Activated B cell treated with CpG ODN at 0.5 μM for 24 hours (primary cell): ENCODE measurements around the gene FKBP7. TPM values are rescaled to one million over a fixed set of nuclear protein-coding genes. Genes with fewer than 3 reads are reported as not detected.

Experiments used
- ATAC-seq: fragments of 200-7000 bp; cut with Tn5 transposase; one replicate; pipeline ENCODE4 v1.10.0; 2021; ENCODE audit warnings: low read depth, mild to moderate bottlenecking, moderate library complexity
- CTCF ChIA-PET: fragments of 350-600 bp; sonication (Branson Sonifier 250); formaldehyde crosslinking; loops from one replicate; lab custom pipeline; 2021; ENCODE audit warnings: antibody characterized with exemption; lab: Charles Lee
- POLR2A ChIA-PET: fragments of 350-600 bp; sonication (Branson Sonifier 250); formaldehyde crosslinking; loops from one replicate; lab custom pipeline; 2021; ENCODE audit warnings: antibody characterized with exemption; lab: Charles Lee
- DNase-seq: peaks from one replicate; pipeline ENCODE4 v3.0.0; 2022
- H3K27ac Mint-ChIP-seq: one replicate; pipeline ENCODE4 v1.8.0; 2020; ENCODE audit warnings: mixed read lengths
- H3K27me3 Mint-ChIP-seq: one replicate; pipeline ENCODE4 v1.8.0; 2021; ENCODE audit warnings: mixed read lengths
- H3K36me3 Mint-ChIP-seq: one replicate; pipeline ENCODE4 v1.8.0; 2021; ENCODE audit warnings: low read depth, mixed read lengths
- H3K4me1 Mint-ChIP-seq: one replicate; pipeline ENCODE4 v1.8.0; 2021; ENCODE audit warnings: mixed read lengths
- H3K4me3 Mint-ChIP-seq: one replicate; pipeline ENCODE4 v1.8.0; 2020; ENCODE audit warnings: mild to moderate bottlenecking, mixed read lengths
- H3K9me3 Mint-ChIP-seq: one replicate; pipeline ENCODE4 v1.8.0; 2020; ENCODE audit warnings: mixed read lengths
- intact Hi-C: fragments of 100-400 bp; cut with micrococcal nuclease; formaldehyde crosslinking; loops from one replicate; pipeline ENCODE4 v1.15.1; 2024
- total RNA-seq: library from RNA; stranded (reverse); gene quantifications from 2 replicates; pipeline ENCODE4 v1.2.3, GENCODE V29; 2022
- TF ChIP-seq, protein P1 (sequence below): fragments of 200-600 bp; IDR thresholded peaks from one replicate; pipeline ENCODE4 v1.8.0; 2022; ENCODE audit warnings: antibody characterized with exemption, mild to moderate bottlenecking

FKBP7 gene
- total RNA-seq, 1 donor from 2014 or later = 0.64 TPM

DNA sequence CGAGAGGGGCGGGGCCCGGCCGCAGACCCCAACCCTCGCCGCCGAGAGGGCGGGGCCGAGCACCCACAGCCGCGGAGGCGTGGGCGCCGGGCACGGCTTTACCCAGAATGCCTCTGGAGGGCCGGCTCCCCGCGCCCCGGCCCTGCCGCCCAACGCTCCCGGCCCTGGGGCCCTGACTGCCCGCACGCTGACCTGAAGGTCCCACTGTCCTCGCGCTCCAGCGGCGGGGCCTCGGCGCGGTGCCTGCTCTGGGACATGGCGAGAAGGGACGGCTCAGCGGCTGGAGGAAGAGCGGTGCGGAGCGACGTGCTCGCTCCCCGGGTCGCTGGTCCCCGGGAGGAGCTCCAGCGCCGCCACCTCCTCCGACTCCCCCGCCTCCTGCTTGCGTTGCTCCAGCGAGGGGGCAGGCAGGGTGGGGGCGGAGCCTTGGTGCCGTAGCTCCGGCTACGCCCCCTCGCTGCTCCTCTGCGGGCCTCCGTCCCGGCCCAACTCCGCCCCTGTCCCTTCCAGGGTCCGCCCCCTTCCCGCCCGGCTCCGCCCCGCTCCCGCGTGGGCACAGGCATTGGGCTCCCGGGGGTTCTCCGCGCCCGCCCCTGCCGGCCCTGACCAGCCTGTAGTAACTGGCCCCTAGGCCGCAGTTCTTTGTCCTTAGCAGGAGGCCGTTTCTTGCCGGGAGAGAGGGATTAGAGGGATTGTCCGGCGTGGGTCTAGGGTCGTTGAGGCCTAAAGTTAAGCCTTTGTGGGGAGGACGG, 27.4 kb downstream of the FKBP7 start, which contains the start of the genes PJVK and PRKRA:
Gene PJVK, plus strand, starts transcription at position 605 of the 752 bp plus-strand sequence. CDS start 2,032 bp downstream, outside the sequence.
Gene PRKRA, minus strand, starts transcription at position 402 of the 752 bp plus-strand sequence. Its CDS starts 145 bp downstream, at position 257.
- peak within 1 kb of the TSS; percentile 86 for H3K27ac Mint-ChIP-seq
- peaks cover 28% of the 10 kb centered on the region for H3K36me3 Mint-ChIP-seq
- H3K27me3 Mint-ChIP-seq = no peaks in the 10 kb centered on the region
- ATAC-seq (peak; percentile 91), DNase-seq (peak; percentile 97)
- POLR2A ChIA-PET = interaction anchor here (0.5 to 2.5 kb wide), 20 partner anchors 14 to 1286 kb away, joined by 3 to 70 read pairs (median 5); partner anchors contain the start of genes FKBP7, HNRNPA3, NFE2L2 and PLEKHA3
- TF ChIP-seq, protein P1, sequence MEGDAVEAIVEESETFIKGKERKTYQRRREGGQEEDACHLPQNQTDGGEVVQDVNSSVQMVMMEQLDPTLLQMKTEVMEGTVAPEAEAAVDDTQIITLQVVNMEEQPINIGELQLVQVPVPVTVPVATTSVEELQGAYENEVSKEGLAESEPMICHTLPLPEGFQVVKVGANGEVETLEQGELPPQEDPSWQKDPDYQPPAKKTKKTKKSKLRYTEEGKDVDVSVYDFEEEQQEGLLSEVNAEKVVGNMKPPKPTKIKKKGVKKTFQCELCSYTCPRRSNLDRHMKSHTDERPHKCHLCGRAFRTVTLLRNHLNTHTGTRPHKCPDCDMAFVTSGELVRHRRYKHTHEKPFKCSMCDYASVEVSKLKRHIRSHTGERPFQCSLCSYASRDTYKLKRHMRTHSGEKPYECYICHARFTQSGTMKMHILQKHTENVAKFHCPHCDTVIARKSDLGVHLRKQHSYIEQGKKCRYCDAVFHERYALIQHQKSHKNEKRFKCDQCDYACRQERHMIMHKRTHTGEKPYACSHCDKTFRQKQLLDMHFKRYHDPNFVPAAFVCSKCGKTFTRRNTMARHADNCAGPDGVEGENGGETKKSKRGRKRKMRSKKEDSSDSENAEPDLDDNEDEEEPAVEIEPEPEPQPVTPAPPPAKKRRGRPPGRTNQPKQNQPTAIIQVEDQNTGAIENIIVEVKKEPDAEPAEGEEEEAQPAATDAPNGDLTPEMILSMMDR = no peak
- CTCF ChIA-PET = interaction anchor here (0.8 to 1.1 kb wide), 4 partner anchors 31 to 80 kb away, joined by 3 to 11 read pairs (median 4); no protein-coding TSS in a partner anchor
- intact Hi-C loops = loop anchor here (1.0 to 10.0 kb wide), 8 partner anchors 11 to 1556 kb away; partner anchors contain the start of genes CWC22, FKBP7 and SESTD1
- H3K4me3 Mint-ChIP-seq = peak within 1 kb of the TSS; percentile 87
- H3K4me1 Mint-ChIP-seq = peaks cover 28% of the 10 kb centered on the region
- H3K9me3 Mint-ChIP-seq = no peaks in the 10 kb centered on the region

DNA sequence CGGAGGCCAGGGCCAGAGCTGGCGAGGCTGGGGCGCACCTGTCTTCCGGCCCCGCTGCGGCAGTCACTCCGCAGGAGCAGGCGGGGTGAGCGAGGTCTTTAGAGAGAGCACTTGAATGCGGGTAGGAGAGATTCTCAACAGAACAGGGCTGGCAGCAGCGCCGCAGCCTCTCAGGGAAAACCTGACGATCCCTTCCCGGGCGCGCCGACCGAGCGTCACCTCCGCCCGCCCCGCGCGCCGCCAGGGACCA, 28.0 kb downstream of the FKBP7 start:
- CTCF ChIA-PET = interaction anchor here (0.7 to 1.1 kb wide), 4 partner anchors 31 to 80 kb away, joined by 3 to 11 read pairs (median 4); no protein-coding TSS in a partner anchor
- no peak for DNase-seq
- TF ChIP-seq, protein P1 = no peak
- Mint-ChIP-seq H3K27ac (peak overlapping the region; percentile 86), H3K36me3 (peaks cover 31% of the 10 kb centered on the region), H3K4me1 (peaks cover 28% of the 10 kb centered on the region), H3K4me3 (peak overlapping the region; percentile 86), H3K27me3 (no peaks in the 10 kb centered on the region), H3K9me3 (no peaks in the 10 kb centered on the region)
- POLR2A ChIA-PET = interaction anchor here (0.5 to 2.5 kb wide), 15 partner anchors 13 to 1285 kb away, joined by 3 to 70 read pairs (median 6); partner anchors contain the start of genes FKBP7, HNRNPA3, NFE2L2 and PLEKHA3
- ATAC-seq = peak; percentile 26
- intact Hi-C loops = loop anchor here (1.0 to 10.0 kb wide), 5 partner anchors 10 to 1116 kb away; partner anchors contain the start of gene SESTD1

DNA sequence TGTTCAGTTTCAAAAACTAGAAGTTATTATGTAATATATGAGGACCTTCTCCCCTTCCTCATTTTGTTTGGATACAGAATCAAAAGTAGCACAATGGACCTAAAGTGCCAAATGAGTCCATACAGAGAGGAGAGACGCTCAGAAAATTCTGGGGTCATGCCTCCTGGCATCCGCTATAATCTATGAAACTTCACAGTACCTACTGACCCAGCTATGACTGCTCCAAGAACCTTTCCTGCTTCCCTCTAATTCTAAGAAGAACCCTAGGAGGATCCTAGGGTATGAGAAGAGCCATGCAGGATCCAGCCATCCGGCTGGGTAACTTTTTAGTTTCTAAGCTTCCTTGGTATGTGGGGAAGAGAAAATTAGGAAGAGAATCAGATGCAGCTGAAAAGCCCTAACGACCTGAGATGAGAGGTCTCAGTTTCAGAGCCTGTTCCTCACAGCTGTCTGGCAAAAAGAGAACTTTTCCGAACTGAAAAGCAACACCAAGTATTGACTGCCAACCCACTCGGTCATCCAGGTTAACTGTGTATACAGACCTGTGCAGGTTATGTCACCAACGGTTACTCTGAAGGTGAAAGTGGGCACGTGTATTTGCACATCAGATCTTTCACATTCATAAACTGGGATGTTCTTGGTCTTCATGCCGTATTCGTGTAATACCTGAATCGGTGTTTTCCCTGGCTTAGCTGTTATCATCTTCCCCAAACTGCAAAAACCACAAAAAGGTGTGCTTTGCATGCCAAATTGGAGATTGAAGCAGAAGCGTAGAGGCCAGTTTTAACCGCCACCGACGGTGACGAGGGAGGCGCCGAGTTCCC, 28.5 kb downstream of the FKBP7 start:
- ChIA-PET CTCF (interaction anchor here (0.7 kb wide), 1 partner anchor 35 kb away, joined by 4 read pairs; no protein-coding TSS in a partner anchor), POLR2A (interaction anchor here (0.5 to 2.5 kb wide), 10 partner anchors 8 to 1186 kb away, joined by 3 to 70 read pairs (median 6); partner anchors contain the start of genes FKBP7, NFE2L2 and PLEKHA3)
- peak overlapping the region; percentile 86 for H3K27ac Mint-ChIP-seq
- TF ChIP-seq, protein P1 = no peak
- no peaks in the 10 kb centered on the region for H3K27me3 Mint-ChIP-seq
- no peaks in the 10 kb centered on the region for H3K9me3 Mint-ChIP-seq
- H3K4me3 Mint-ChIP-seq = peak overlapping the region; percentile 86
- H3K4me1 Mint-ChIP-seq = peaks cover 28% of the 10 kb centered on the region
- peaks cover 36% of the 10 kb centered on the region for H3K36me3 Mint-ChIP-seq
- DNase-seq (no peak), ATAC-seq (peak; percentile 0)
- intact Hi-C loops = loop anchor here (1.0 to 10.0 kb wide), 5 partner anchors 10 to 1115 kb away; partner anchors contain the start of gene SESTD1

DNA sequence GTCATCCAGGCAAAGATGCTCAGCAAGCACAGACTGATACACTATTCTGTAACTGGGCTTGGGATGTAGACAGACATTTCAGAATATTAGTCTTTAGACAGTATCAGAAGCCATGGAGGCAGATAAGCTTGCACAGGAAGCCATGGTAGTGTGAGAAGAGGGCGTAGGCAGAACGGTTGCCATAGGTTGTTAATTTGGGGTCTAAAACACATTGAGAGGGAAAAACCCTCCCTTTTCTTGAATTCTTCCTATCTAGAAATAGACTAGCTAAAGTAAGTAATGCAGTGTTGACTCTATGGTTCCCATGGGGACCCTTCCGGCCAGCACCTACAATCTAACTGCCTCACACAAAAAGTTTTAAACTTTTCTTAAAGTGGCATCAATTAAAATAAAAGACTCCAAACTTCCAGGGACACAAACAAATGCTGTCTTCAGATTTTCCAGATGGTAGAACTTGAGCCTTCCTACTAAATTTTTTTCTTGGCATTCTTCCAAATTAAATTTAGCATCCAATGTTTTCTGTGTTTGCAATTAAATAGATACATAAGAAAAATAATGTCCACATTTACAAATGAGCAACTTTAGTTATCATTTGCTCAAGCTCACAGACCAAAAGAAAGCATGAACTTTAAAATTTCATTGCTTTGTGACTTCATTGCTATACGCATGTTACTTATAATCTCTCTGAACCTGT, 29.3 kb downstream of the FKBP7 start:
- TF ChIP-seq, protein P1 = no peak
- CTCF ChIA-PET = no interaction called here
- Mint-ChIP-seq H3K36me3 (peaks cover 43% of the 10 kb centered on the region), H3K9me3 (no peaks in the 10 kb centered on the region), H3K27me3 (no peaks in the 10 kb centered on the region), H3K27ac (no peak overlapping the region), H3K4me3 (peak overlapping the region; percentile 9), H3K4me1 (peaks cover 28% of the 10 kb centered on the region)
- POLR2A ChIA-PET = interaction anchor here (0.6 to 2.5 kb wide), 4 partner anchors 8 to 35 kb away, joined by 3 to 70 read pairs (median 15); partner anchors contain the start of gene PLEKHA3
- intact Hi-C loops = no loop called here
- DNase-seq (no peak), ATAC-seq (no peak)
